PC-9 (cell line): ENCODE measurements around the gene ANO5. TPM values are rescaled to one million over a fixed set of nuclear protein-coding genes. Genes with fewer than 3 reads are reported as not detected.
"Not testable (repeated sequence)": the region's sequence is repeated elsewhere in the genome, so short reads cannot be mapped to it uniquely, and the experiment has no call there.

Experiments used
- BruUV-seq: library from RNA; stranded (reverse); fragments of 400-500 nt; replicated peaks from 2 replicates; lab custom pipeline; 2021; lab: Mats Ljungman, UMichigan
- CTCF ChIA-PET: fragments of 300-600 bp; sonication (Branson Sonifier 250); formaldehyde crosslinking; loops from one replicate; lab custom pipeline; 2022; ENCODE audit warnings: antibody characterized with exemption; lab: Charles Lee
- POLR2A ChIA-PET: fragments of 300-600 bp; sonication (Branson Sonifier 250); formaldehyde crosslinking; loops from one replicate; lab custom pipeline; 2022; ENCODE audit warnings: antibody characterized with exemption; ENCODE audit not compliant: unreplicated experiment; lab: Charles Lee
- DNase-seq, 2 experiments: peaks; one replicate each; pipeline versions ENCODE4 v3.0.0 to v3.0.0-alpha.2; 2015 to 2022; ENCODE audit warnings: mixed read lengths in 1 of 2
- H2AFZ ChIP-seq: fragments of 200-600 bp; sonication (generic); 2 replicates; pipeline ENCODE4 v1.8.1; 2017; ENCODE audit warnings: antibody characterized with exemption
- H3F3A ChIP-seq: fragments of 200-600 bp; sonication (generic); 2 replicates; pipeline ENCODE4 v1.8.1; 2017; ENCODE audit warnings: antibody characterized with exemption, mild to moderate bottlenecking, low read depth; ENCODE audit not compliant: insufficient read depth
- H3K27ac ChIP-seq: fragments of 200-600 bp; sonication (generic); 2 replicates; pipeline ENCODE4 v1.6.1; 2016; ENCODE audit warnings: mixed run types
- H3K27me3 ChIP-seq: fragments of 200-600 bp; sonication (generic); 2 replicates; pipeline ENCODE4 v1.6.1; 2016; ENCODE audit warnings: low read depth, mixed run types; ENCODE audit not compliant: insufficient read depth
- H3K36me3 ChIP-seq: fragments of 200-600 bp; sonication (generic); 2 replicates; pipeline ENCODE4 v1.6.1; 2016; ENCODE audit warnings: low read depth, mixed run types
- H3K4me1 ChIP-seq: fragments of 200-600 bp; sonication (generic); replicated peaks from 2 replicates; pipeline ENCODE4 v1.6.1; 2016; ENCODE audit warnings: mixed run types; ENCODE audit not compliant: insufficient read depth
- H3K4me2 ChIP-seq: fragments of 200-600 bp; sonication (generic); 2 replicates; pipeline ENCODE4 v1.6.1; 2017; ENCODE audit warnings: mixed run types
- H3K4me3 ChIP-seq: fragments of 200-600 bp; sonication (generic); 2 replicates; pipeline ENCODE4 v1.6.1; 2016; ENCODE audit warnings: mixed run types
- H3K79me2 ChIP-seq: fragments of 200-600 bp; sonication (generic); 2 replicates; pipeline ENCODE4 v1.6.1; 2017; ENCODE audit warnings: low read depth, mixed run types
- H3K9me2 ChIP-seq: fragments of 200-600 bp; sonication (generic); 2 replicates; pipeline ENCODE4 v1.8.1; 2017; ENCODE audit warnings: mild to moderate bottlenecking; ENCODE audit not compliant: insufficient read depth
- H3K9me3 ChIP-seq: fragments of 200-600 bp; sonication (generic); 2 replicates; pipeline ENCODE4 v1.8.1; 2016; ENCODE audit warnings: low read depth; ENCODE audit not compliant: insufficient read depth
- H4K20me1 ChIP-seq: fragments of 200-600 bp; sonication (generic); 2 replicates; pipeline ENCODE4 v1.8.1; 2017; ENCODE audit not compliant: insufficient read depth
- EZH2 ChIP-seq: fragments of 200-600 bp; sonication (generic); IDR thresholded peaks from 2 replicates; pipeline ENCODE4 v1.8.0; 2017; ENCODE audit warnings: antibody characterized with exemption, low read depth
- intact Hi-C: fragments of 100-400 bp; cut with micrococcal nuclease; formaldehyde crosslinking; loops from one replicate; pipeline ENCODE4 v1.10.0; 2022; ENCODE audit not compliant: unreplicated experiment
- total RNA-seq: library from RNA; stranded (reverse); gene quantifications from 2 replicates; pipeline ENCODE4 v1.2.3, GENCODE V29; 2021
- TF ChIP-seq, protein P1 (sequence below): fragments of 200-600 bp; sonication (generic); conservative IDR thresholded peaks from 2 replicates; pipeline ENCODE4 v1.6.1; 2017; ENCODE audit warnings: mixed run types, antibody characterized with exemption, mild to moderate bottlenecking, moderate library complexity

Gene ANO5
- total RNA-seq, 1 experiment from 2014 or later = not detected

DNA sequence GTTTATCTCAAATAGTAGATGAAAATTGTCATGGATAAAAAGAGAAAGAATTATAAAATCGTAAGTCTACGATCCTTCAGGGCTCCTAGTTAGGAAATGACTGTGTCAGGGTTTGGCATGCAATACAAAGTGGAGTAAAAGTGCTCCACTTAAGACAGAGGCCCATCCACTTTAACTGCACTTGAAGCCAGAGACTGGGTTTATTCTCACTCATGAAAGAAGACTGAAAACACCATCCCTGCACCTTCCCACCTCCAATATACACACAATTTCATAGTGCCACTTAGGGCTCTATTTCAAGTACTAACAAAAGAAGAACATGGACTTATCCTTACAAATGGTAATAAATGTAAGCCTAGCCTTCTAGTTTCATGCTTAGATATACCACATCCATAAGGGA is 70.7 kb downstream of the ANO5 start:
- no peak overlapping the region for H3K4me3 ChIP-seq
- H3K27me3 ChIP-seq = no peaks in the 10 kb centered on the region
- H3F3A ChIP-seq = no peaks in the 10 kb centered on the region
- no peaks in the 10 kb centered on the region for H3K36me3 ChIP-seq
- H3K79me2 ChIP-seq = no peaks in the 10 kb centered on the region
- H3K4me1 ChIP-seq = no peaks in the 10 kb centered on the region
- H3K9me3 ChIP-seq = no peaks in the 10 kb centered on the region
- no peak overlapping the region for H2AFZ ChIP-seq
- TF ChIP-seq EZH2 = no peak
- TF ChIP-seq, protein P1, sequence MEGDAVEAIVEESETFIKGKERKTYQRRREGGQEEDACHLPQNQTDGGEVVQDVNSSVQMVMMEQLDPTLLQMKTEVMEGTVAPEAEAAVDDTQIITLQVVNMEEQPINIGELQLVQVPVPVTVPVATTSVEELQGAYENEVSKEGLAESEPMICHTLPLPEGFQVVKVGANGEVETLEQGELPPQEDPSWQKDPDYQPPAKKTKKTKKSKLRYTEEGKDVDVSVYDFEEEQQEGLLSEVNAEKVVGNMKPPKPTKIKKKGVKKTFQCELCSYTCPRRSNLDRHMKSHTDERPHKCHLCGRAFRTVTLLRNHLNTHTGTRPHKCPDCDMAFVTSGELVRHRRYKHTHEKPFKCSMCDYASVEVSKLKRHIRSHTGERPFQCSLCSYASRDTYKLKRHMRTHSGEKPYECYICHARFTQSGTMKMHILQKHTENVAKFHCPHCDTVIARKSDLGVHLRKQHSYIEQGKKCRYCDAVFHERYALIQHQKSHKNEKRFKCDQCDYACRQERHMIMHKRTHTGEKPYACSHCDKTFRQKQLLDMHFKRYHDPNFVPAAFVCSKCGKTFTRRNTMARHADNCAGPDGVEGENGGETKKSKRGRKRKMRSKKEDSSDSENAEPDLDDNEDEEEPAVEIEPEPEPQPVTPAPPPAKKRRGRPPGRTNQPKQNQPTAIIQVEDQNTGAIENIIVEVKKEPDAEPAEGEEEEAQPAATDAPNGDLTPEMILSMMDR = no peak
- intact Hi-C loops = no loop called here
- H3K27ac ChIP-seq = no peak overlapping the region
- no peaks in the 10 kb centered on the region for H3K9me2 ChIP-seq
- H3K4me2 ChIP-seq = no peak overlapping the region
- ChIA-PET POLR2A (no interaction called here), CTCF (no interaction called here)
- BruUV-seq = no TSS peak
- no peaks in the 10 kb centered on the region for H4K20me1 ChIP-seq
- no peak for DNase-seq

- H3K36me3 ChIP-seq, CTCF ChIA-PET, BruUV-seq: not testable (repeated sequence)
Measured at GRCh38 chr11:22268983-22269624, 76.2 kb downstream of the ANO5 start.

GRCh38 chr11:22273781-22274180 is 80.9 kb downstream of the ANO5 start:
- TF ChIP-seq, protein P1 = no peak
- TF ChIP-seq EZH2 = no peak
- peaks cover 4% of the 10 kb centered on the region; the same call in 1 of the 2 replicates for H3K27me3 ChIP-seq
- no peaks in the 10 kb centered on the region for H3K4me1 ChIP-seq
- no peaks in the 10 kb centered on the region for H3K79me2 ChIP-seq
- no peaks in the 10 kb centered on the region for H3F3A ChIP-seq
- H3K27ac ChIP-seq = no peak overlapping the region
- intact Hi-C loops = no loop called here
- no TSS peak for BruUV-seq
- no peak overlapping the region for H2AFZ ChIP-seq
- ChIA-PET POLR2A (no interaction called here), CTCF (no interaction called here)
- no peaks in the 10 kb centered on the region for H3K36me3 ChIP-seq
- no peak overlapping the region for H3K4me2 ChIP-seq
- H3K9me2 ChIP-seq = no peaks in the 10 kb centered on the region
- no peaks in the 10 kb centered on the region for H3K9me3 ChIP-seq
- DNase-seq = no peak
- no peaks in the 10 kb centered on the region for H4K20me1 ChIP-seq
- no peak overlapping the region for H3K4me3 ChIP-seq

More at GRCh38 chr11:22268983-22269624, 76.2 kb downstream of the ANO5 start:
- H3K27me3 ChIP-seq, H3F3A ChIP-seq, H3K79me2 ChIP-seq, H3K4me3 ChIP-seq, H3K4me2 ChIP-seq, H4K20me1 ChIP-seq, intact Hi-C loops, H3K27ac ChIP-seq, H2AFZ ChIP-seq, H3K9me3 ChIP-seq, DNase-seq, POLR2A ChIA-PET, H3K9me2 ChIP-seq, H3K4me1 ChIP-seq: not testable (repeated sequence)

- no peak overlapping the region for H3K4me2 ChIP-seq
- ChIA-PET POLR2A (interaction anchor here (0.6 kb wide), 1 partner anchor 427 kb away, joined by 4 read pairs; no protein-coding TSS in a partner anchor), CTCF (no interaction called here)
- DNase-seq = no peak
- H3F3A ChIP-seq = no peaks in the 10 kb centered on the region
- no peak overlapping the region for H2AFZ ChIP-seq
- H4K20me1 ChIP-seq = no peaks in the 10 kb centered on the region
- no peak overlapping the region for H3K27ac ChIP-seq
- H3K79me2 ChIP-seq = no peaks in the 10 kb centered on the region
- H3K4me1 ChIP-seq = no peaks in the 10 kb centered on the region
- H3K4me3 ChIP-seq = no peak overlapping the region
- intact Hi-C loops = no loop called here
- H3K9me3 ChIP-seq = no peaks in the 10 kb centered on the region
- H3K36me3 ChIP-seq = no peaks in the 10 kb centered on the region
- BruUV-seq = no TSS peak
- TF ChIP-seq EZH2 = no peak
- TF ChIP-seq, protein P1 = no peak
- peaks cover 4% of the 10 kb centered on the region; the same call in 1 of the 2 replicates for H3K27me3 ChIP-seq
- no peaks in the 10 kb centered on the region for H3K9me2 ChIP-seq
Measured at GRCh38 chr11:22275600-22275999, 82.7 kb downstream of the ANO5 start.
